K562 (cell line): ENCODE results near the gene TENM3. TPM values are rescaled to one million over a fixed set of nuclear protein-coding genes. Genes with fewer than 3 reads are reported as not detected.

ENCODE experiments used
- ATAC-seq: fragments of 200-7000 bp; cut with Tn5 transposase; 3 replicates; pipeline ENCODE4 v1.9.1; 2020; ENCODE audit warnings: moderate library complexity
- BruUV-seq: library from RNA; stranded (reverse); fragments of 400-500 nt; replicated peaks from 2 replicates; lab custom pipeline; 2021; lab: Mats Ljungman, UMichigan
- CTCF ChIA-PET: fragments of 300-600 bp; formaldehyde crosslinking; extraction: SDS; loops from one replicate; lab custom pipeline; 2021; ENCODE audit warnings: low intra/inter-chr PET ratio; lab: Yijun Ruan, JAX
- POLR2A ChIA-PET: fragments of 300-600, 350-650 bp; sonication (Branson Sonifier 250); formaldehyde crosslinking; extraction: SDS; loops from one replicate; lab custom pipeline; 2021; ENCODE audit warnings: antibody characterized with exemption, inconsistent platforms; lab: Yijun Ruan, JAX
- DNase-seq, 4 experiments: peaks; one replicate each; pipeline versions ENCODE4 v3.0.0 to v3.0.0-alpha.2; 2011 to 2018; ENCODE audit warnings: low spot score in 3 of 4, mixed read lengths in 3 of 4; ENCODE audit errors: extremely low read depth in 1 of 4
- FAIRE-seq: peaks from 2 replicates; lab custom pipeline; 2011; peaks lifted over from hg19 to GRCh38; lab: Jason Lieb, UNC
- H2AFZ ChIP-seq: 2 replicates; pipeline ENCODE4 v1.6.0; 2011; ENCODE audit warnings: low read depth, low read length, control low read depth, inconsistent platforms
- H3K27ac ChIP-seq: fragments of 200-600 bp; 3 replicates; pipeline ENCODE4 v1.8.0; 2011; ENCODE audit warnings: low read depth, mild to moderate bottlenecking, control low read depth, inconsistent platforms, low read length, moderate library complexity, mixed read lengths; ENCODE audit errors: extremely low read depth
- H3K27me3 ChIP-seq, 2 experiments: fragments of 300-600 bp in 1 of 2; 2 replicates in 1 of 2; 3 replicates in 1 of 2; pipeline versions ENCODE4 v1.6.0 to v1.8.0; 2011; ENCODE audit warnings: inconsistent platforms in 2 of 2, low read length in 2 of 2, mild to moderate bottlenecking in 1 of 2, mixed read lengths in 1 of 2, moderate library complexity in 1 of 2; ENCODE audit not compliant: control insufficient read depth in 2 of 2, insufficient read depth in 2 of 2
- H3K36me3 ChIP-seq: fragments of 300-600 bp; 3 replicates; pipeline ENCODE4 v1.8.0; 2011; ENCODE audit warnings: mild to moderate bottlenecking, low read length, inconsistent platforms; ENCODE audit not compliant: control insufficient read depth, insufficient read depth
- H3K4me1 ChIP-seq, 2 experiments: fragments of 200-600 bp in 1 of 2; replicated peaks in 1 of 2; 2 replicates in 1 of 2; 3 replicates in 1 of 2; pipeline versions ENCODE4 v1.5.1 to v1.8.0; 2011; ENCODE audit warnings: inconsistent platforms in 2 of 2, low read length in 2 of 2, mild to moderate bottlenecking in 1 of 2, mixed read lengths in 1 of 2, moderate library complexity in 1 of 2; ENCODE audit not compliant: control insufficient read depth in 2 of 2, insufficient read depth in 2 of 2
- H3K4me2 ChIP-seq: 2 replicates; pipeline ENCODE4 v1.6.1; 2011; ENCODE audit warnings: low read length, control low read depth, inconsistent platforms, mixed read lengths; ENCODE audit not compliant: insufficient read depth
- H3K4me3 ChIP-seq: fragments of 200-600 bp; sonication (generic), shearing (Covaris generic); 2 replicates; pipeline ENCODE4 v1.5.1; 2016; ENCODE audit warnings: control low read depth, inconsistent platforms
- H3K79me2 ChIP-seq: fragments of 200-600 bp; 3 replicates; pipeline ENCODE4 v1.8.0; 2011; ENCODE audit warnings: low read length, inconsistent platforms; ENCODE audit not compliant: control insufficient read depth, insufficient read depth
- H3K9ac ChIP-seq, 2 experiments: 2 replicates each; pipeline versions ENCODE4 v1.6.0 to v1.6.1; 2011; ENCODE audit warnings: low read depth in 2 of 2, low read length in 2 of 2, control low read depth in 1 of 2, inconsistent platforms in 1 of 2, mild to moderate bottlenecking in 1 of 2, mixed read lengths in 1 of 2; ENCODE audit not compliant: insufficient read depth in 1 of 2
- H3K9me1 ChIP-seq: one replicate; pipeline ENCODE4 v1.6.0; 2011; ENCODE audit warnings: inconsistent platforms, mild to moderate bottlenecking, low read length, moderate library complexity; ENCODE audit not compliant: control insufficient read depth, insufficient read depth
- H3K9me3 ChIP-seq: replicated peaks from 2 replicates; pipeline ENCODE4 v1.5.1; 2011; ENCODE audit warnings: low read depth, low read length, inconsistent platforms; ENCODE audit not compliant: control insufficient read depth, insufficient read depth
- H4K20me1 ChIP-seq: replicated peaks from 2 replicates; pipeline ENCODE4 v1.6.1; 2011; ENCODE audit warnings: low read length, inconsistent platforms, mixed read lengths; ENCODE audit not compliant: control insufficient read depth, insufficient read depth
- CBFA2T3 ChIP-seq: fragments of 450-650 bp; IDR thresholded peaks from 2 replicates; pipeline ENCODE4 v1.6.1; 2017
- CTBP1 ChIP-seq: fragments of 450-650 bp; IDR thresholded peaks from 2 replicates; pipeline ENCODE4 v1.6.1; 2016; ENCODE audit warnings: borderline replicate concordance
- EZH2 ChIP-seq: IDR thresholded peaks from 2 replicates; pipeline ENCODE4 v1.6.1; 2012; ENCODE audit warnings: low read depth, mild to moderate bottlenecking, inconsistent platforms, low read length, borderline replicate concordance
- HLTF ChIP-seq: fragments of 450-650 bp; IDR thresholded peaks from 2 replicates; pipeline ENCODE4 v1.6.1; 2016
- PHF20 ChIP-seq: fragments of 450-650 bp; IDR thresholded peaks from 2 replicates; pipeline ENCODE4 v1.6.1; 2018; ENCODE audit not compliant: partially characterized antibody
- SLC30A9 ChIP-seq: fragments of 250-450 bp; sonication (Bioruptor Pico); IDR thresholded peaks from 2 replicates; pipeline ENCODE4 v1.8.0; 2022; ENCODE audit warnings: mild to moderate bottlenecking, moderate library complexity
- WGBS: fragments of 100-300 bp; shearing (Covaris generic); methylation state at CpG from one replicate; pipeline ENCODE4 v1.1.6; 2016; ENCODE audit warnings: low coverage, mixed read lengths; ENCODE audit not compliant: insufficient coverage; ENCODE audit errors: missing lambda C conversion rate; 5-methylcytosine and 5-hydroxymethylcytosine counted together
- in situ Hi-C: fragments of 300-500 bp; cut with MboI; formaldehyde crosslinking; loops from 4 replicates; pipeline ENCODE4 v1.15.0; 2018; ENCODE audit warnings: inconsistent platforms, mixed read lengths
- intact Hi-C: fragments of 100-400 bp; cut with micrococcal nuclease; formaldehyde crosslinking; loops from 2 replicates; pipeline ENCODE4 v1.14.2; 2022
- polyA plus RNA-seq, 8 experiments: library from polyadenylated mRNA; depleted of rRNA in 4 of 8; stranded (reverse) in 5 of 8; unstranded in 3 of 8; fragments of >200 nt; fragmentation: Nextera tagmentation in 2 of 8; fragmentation: Illumina TruSeq in 1 of 8; extraction: Ambion mirVana in 2 of 8; extraction: Trizol in 1 of 8; gene quantifications; 2 replicates each; pipeline versions ENCODE4 v1.2.1 to v1.2.3, GENCODE V29; 2011 to 2014; ENCODE audit warnings: inconsistent platforms in 1 of 8, missing spikeins in 1 of 8
- total RNA-seq, 7 experiments: library from RNA; depleted of rRNA in 6 of 7; stranded (reverse); fragments of >200 nt in 6 of 7; fragmentation: Illumina TruSeq in 2 of 7; extraction: Trizol in 2 of 7; gene quantifications; 2 replicates each; pipeline versions ENCODE4 v1.2.1 to v1.2.3, GENCODE V29; 2011 to 2021; ENCODE audit warnings: low replicate concordance in 1 of 7

Gene TENM3
- total and polyA plus RNA-seq, 9 of the 15 experiments (the other 6 are each of a cell fraction or from before 2014, with no cell fraction given) = 0.01 to 0.02 TPM; not detected in 7

DNA sequence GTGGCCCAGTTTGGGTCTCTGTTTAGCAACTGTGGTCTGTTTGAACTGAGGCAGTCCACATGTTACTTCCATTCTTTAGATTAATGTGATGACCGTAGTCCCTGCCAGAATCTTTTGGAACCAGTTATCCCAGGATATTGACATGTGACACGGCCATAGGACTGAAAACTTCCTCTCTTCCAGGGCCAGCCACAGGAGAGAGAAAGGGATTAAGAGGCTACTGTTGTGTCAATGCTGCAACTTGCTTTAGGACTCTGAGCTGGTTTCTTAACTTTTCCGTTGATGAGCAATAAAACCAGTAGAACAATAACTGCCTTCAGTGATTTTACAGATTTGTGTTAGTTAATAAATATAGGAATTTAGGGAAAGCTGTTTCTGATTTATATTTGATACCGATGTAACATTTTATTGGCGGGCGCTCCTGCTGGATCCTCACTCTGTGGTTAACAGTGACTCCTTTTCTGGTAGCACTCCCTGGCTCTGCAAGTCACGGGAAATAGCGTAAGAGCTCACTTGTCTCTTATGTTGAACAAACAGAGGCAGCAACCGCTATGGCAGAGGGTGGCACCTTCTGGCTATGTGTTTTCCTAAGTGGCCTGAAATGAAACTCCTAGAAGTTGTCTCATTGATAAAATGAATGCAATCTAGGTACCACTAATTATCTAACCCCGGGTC lies 2.5 kb downstream of the TENM3 start:
- CTCF ChIA-PET = no interaction called here
- TF ChIP-seq PHF20 (no peak), SLC30A9 (CRISPR knock-in tag) (no peak)
- H3K36me3 ChIP-seq = no peaks in the 10 kb centered on the region
- H3K9me1 ChIP-seq = no peaks in the 10 kb centered on the region
- H3K27me3 ChIP-seq = peaks cover 0 to 6% of the 10 kb centered on the region in 2 experiments; a peak in 1 of 5 replicates
- no TSS peak for BruUV-seq
- no peaks in the 10 kb centered on the region for H3K4me1 ChIP-seq
- H3K79me2 ChIP-seq = no peaks in the 10 kb centered on the region
- intact Hi-C loops (no loop called here), in situ Hi-C loops (no loop called here)
- no peak overlapping the region for H3K4me2 ChIP-seq
- DNase-seq = no peak
- no peaks in the 10 kb centered on the region for H4K20me1 ChIP-seq
- no peak overlapping the region for H3K9ac ChIP-seq
- no peak overlapping the region for H2AFZ ChIP-seq
- no peak for FAIRE-seq
- H3K27ac ChIP-seq = no peak overlapping the region
- WGBS = 0% methylated on average over 10 of the region's 10 CpGs
- no peaks in the 10 kb centered on the region for H3K9me3 ChIP-seq
- no peak for ATAC-seq
- POLR2A ChIA-PET = interaction anchor here (1.3 kb wide), 1 partner anchor 15 kb away, joined by 3 read pairs; no protein-coding TSS in a partner anchor
- H3K4me3 ChIP-seq = no peak overlapping the region

DNA sequence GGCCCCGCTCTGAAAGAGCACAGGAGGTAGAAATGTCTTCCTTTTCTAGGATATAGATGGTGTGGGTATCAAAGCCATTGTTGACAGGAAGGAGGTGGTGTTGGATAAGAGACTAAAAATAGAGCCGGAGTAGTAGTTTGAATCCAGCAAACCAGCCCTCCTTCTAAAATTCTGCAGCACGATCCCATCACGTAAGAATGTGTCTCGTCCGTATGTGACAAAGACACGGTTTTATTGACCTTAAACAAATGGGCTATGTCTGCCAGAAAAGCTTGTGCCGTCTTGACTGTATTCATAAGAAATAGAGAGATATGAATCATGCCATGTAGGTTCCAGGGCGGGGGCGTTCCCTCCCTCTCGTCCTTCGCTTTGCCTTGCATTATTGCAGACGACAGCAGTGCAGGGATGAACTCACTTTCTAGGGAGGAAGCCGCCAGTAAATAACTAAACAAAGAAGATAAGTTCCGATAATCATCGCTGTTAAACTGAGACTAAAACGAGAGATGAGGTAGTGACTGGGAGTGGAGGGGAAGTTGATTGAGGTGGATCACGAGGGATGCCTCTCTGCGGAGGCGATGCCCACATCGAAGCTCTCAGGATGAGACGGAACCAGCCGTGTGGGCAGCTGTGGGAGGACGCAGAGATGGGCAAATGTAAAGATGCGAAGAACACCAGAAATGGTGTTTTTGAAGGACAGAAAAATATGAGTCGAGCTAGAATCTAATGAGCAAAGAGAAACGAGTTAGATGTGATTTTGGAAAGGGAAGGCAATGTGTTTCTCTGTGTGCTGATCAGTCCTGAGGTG lies 3.4 kb downstream of the TENM3 start:
- H3K9me3 ChIP-seq = no peaks in the 10 kb centered on the region
- H3K9me1 ChIP-seq = no peaks in the 10 kb centered on the region
- no peaks in the 10 kb centered on the region for H3K4me1 ChIP-seq
- no peaks in the 10 kb centered on the region for H3K79me2 ChIP-seq
- DNase-seq = no peak
- intact Hi-C loops = no loop called here
- no peaks in the 10 kb centered on the region for H4K20me1 ChIP-seq
- no peak overlapping the region for H3K27ac ChIP-seq
- 2% methylated on average over 26 of the region's 27 CpGs for WGBS
- TF ChIP-seq CTBP1 (no peak), EZH2 (no peak), HLTF (no peak), CBFA2T3 (no peak)
- H3K9ac ChIP-seq = no peak overlapping the region
- in situ Hi-C loops = no loop called here
- no peak overlapping the region for H3K4me3 ChIP-seq
- no peak overlapping the region for H3K4me2 ChIP-seq
- ATAC-seq = no peak
- no peaks in the 10 kb centered on the region for H3K36me3 ChIP-seq
- no peak overlapping the region for H2AFZ ChIP-seq
- FAIRE-seq = no peak
- no TSS peak for BruUV-seq
- peaks cover 0 to 5% of the 10 kb centered on the region in 2 experiments; a peak in 1 of 5 replicates for H3K27me3 ChIP-seq
- CTCF ChIA-PET = no interaction called here
- POLR2A ChIA-PET = interaction anchor here (1.3 kb wide), 1 partner anchor 16 kb away, joined by 3 read pairs; no protein-coding TSS in a partner anchor
